Tibial nerve (tissue), 4 donors: ENCODE data around the gene ZNRF3. TPM values are rescaled to one million over a fixed set of nuclear protein-coding genes. Genes with fewer than 3 reads are reported as not detected.

ENCODE experiments used
- DNase-seq, 2 donors: peaks; one replicate each; pipeline ENCODE4 v3.0.0-alpha.2; 2019; ENCODE audit warnings: low spot score in 2 of 2
- H3K27ac ChIP-seq, 4 donors: fragments of 200-600 bp; sonication (generic) in 3 of 4; one replicate each; pipeline ENCODE4 v1.5.1; 2017 to 2019; ENCODE audit warnings: mild to moderate bottlenecking in 1 of 4
- H3K27me3 ChIP-seq, 2 donors: fragments of 200-600 bp; sonication (generic) in 1 of 2; one replicate each; pipeline versions ENCODE4 v1.5.1 to v1.6.0; 2017 to 2019
- H3K36me3 ChIP-seq, 3 donors: fragments of 200-600 bp; sonication (generic); one replicate each; pipeline ENCODE4 v1.5.1; 2018 to 2019
- H3K4me1 ChIP-seq, 4 donors: fragments of 200-600 bp; sonication (generic) in 3 of 4; one replicate each; pipeline ENCODE4 v1.5.1; 2017 to 2019
- H3K4me3 ChIP-seq, 4 donors: fragments of 200-600 bp; sonication (generic) in 3 of 4; one replicate each; pipeline ENCODE4 v1.5.1; 2017 to 2019; ENCODE audit warnings: mild to moderate bottlenecking in 1 of 4, moderate library complexity in 1 of 4
- H3K9me3 ChIP-seq, 4 donors: fragments of 200-600 bp; sonication (generic) in 3 of 4; one replicate each; pipeline ENCODE4 v1.5.1; 2017 to 2019
- CTCF ChIP-seq, 5 experiments: fragments of 200-600 bp in 3 of 5; fragments of 450-650 bp in 2 of 5; sonication (generic) in 3 of 5; IDR thresholded peaks; one replicate each; pipeline ENCODE4 v1.5.1; 2016 to 2019; ENCODE audit warnings: antibody characterized with exemption in 5 of 5, mild to moderate bottlenecking in 3 of 5, moderate library complexity in 2 of 5
- EP300 ChIP-seq, 2 donors: sonication (generic); formaldehyde crosslinking; IDR thresholded peaks; one replicate each; pipeline ENCODE4 v1.6.1; 2017; ENCODE audit warnings: antibody characterized with exemption in 2 of 2, mild to moderate bottlenecking in 1 of 2
- POLR2A ChIP-seq, 2 donors: fragments of 450-650 bp; IDR thresholded peaks; one replicate each; pipeline ENCODE4 v1.6.1; 2017; ENCODE audit warnings: antibody characterized with exemption in 2 of 2, mild to moderate bottlenecking in 2 of 2, moderate library complexity in 2 of 2
- WGBS, 2 donors: methylation state at CpG; one replicate each; pipeline ENCODE4 v1.1.5; 2018; 5-methylcytosine and 5-hydroxymethylcytosine counted together
- total RNA-seq, 4 donors: library from RNA; depleted of rRNA; stranded (reverse); fragments of >200 nt; gene quantifications; one replicate each; pipeline ENCODE4 v1.1.0, GENCODE V29; 2016

Gene ZNRF3
- total RNA-seq, 4 donors from 2014 or later = 18.0 to 37.9 (median 23.5) TPM

- 87 to 93% methylated on average over 5 of the region's 5 CpGs for WGBS, 2 donors
- Histone ChIP-seq H3K4me1 (peaks cover 0 to 90% (median 32%) of the 10 kb centered on the region in 4 donors), H3K9me3 (no peaks in the 10 kb centered on the region), H3K36me3 (no peaks in the 10 kb centered on the region), H3K27ac (peak overlapping the region in 1 of 4 donors; percentile 25), H3K4me3 (no peak overlapping the region), H3K27me3 (no peaks in the 10 kb centered on the region)
- no peak for DNase-seq
- TF ChIP-seq CTCF (IDR thresholded peaks at IDR 0.05) = no peak
- TF ChIP-seq POLR2A (IDR thresholded peaks at IDR 0.05) = no peak
- TF ChIP-seq EP300 (IDR thresholded peaks at IDR 0.05) = no peak
Observed at GRCh38 chr22:28909375-28909774, 26.0 kb downstream of the ZNRF3 start.

- Histone ChIP-seq H3K27ac (peak overlapping the region in 2 of 4 donors; percentile 46 to 67), H3K36me3 (no peaks in the 10 kb centered on the region), H3K4me1 (peaks cover 0 to 79% (median 23%) of the 10 kb centered on the region in 4 donors), H3K4me3 (no peak overlapping the region), H3K27me3 (no peaks in the 10 kb centered on the region), H3K9me3 (no peaks in the 10 kb centered on the region)
- no peak for TF ChIP-seq POLR2A (IDR thresholded peaks at IDR 0.05)
- no peak for TF ChIP-seq EP300 (IDR thresholded peaks at IDR 0.05)
- TF ChIP-seq CTCF (IDR thresholded peaks at IDR 0.05) = no peak
- WGBS, 2 donors = 75 to 86% methylated on average over 3 of the region's 3 CpGs
- no peak for DNase-seq
Observed at GRCh38 chr22:28910569-28911303, 27.4 kb downstream of the ZNRF3 start.

GRCh38 chr22:28911304-28911690 lies 27.9 kb downstream of the ZNRF3 start:
- Histone ChIP-seq H3K9me3 (no peaks in the 10 kb centered on the region), H3K27me3 (no peaks in the 10 kb centered on the region), H3K4me1 (peaks cover 0 to 79% (median 20%) of the 10 kb centered on the region in 4 donors), H3K27ac (peak overlapping the region in 2 of 4 donors; percentile 46 to 67), H3K36me3 (no peaks in the 10 kb centered on the region), H3K4me3 (no peak overlapping the region)
- no peak for DNase-seq
- no peak for TF ChIP-seq POLR2A (IDR thresholded peaks at IDR 0.05)
- no peak for TF ChIP-seq CTCF (IDR thresholded peaks at IDR 0.05)
- no peak for TF ChIP-seq EP300 (IDR thresholded peaks at IDR 0.05)
- WGBS, 2 donors = 66 to 72% methylated on average over 4 of the region's 4 CpGs

- Histone ChIP-seq H3K4me3 (no peak overlapping the region), H3K4me1 (peaks cover 0 to 80% (median 17%) of the 10 kb centered on the region in 4 donors), H3K36me3 (no peaks in the 10 kb centered on the region), H3K27me3 (no peaks in the 10 kb centered on the region), H3K27ac (peak overlapping the region in 2 of 4 donors; percentile 46 to 67), H3K9me3 (no peaks in the 10 kb centered on the region)
- no peak for TF ChIP-seq CTCF (IDR thresholded peaks at IDR 0.05)
- no peak for TF ChIP-seq POLR2A (IDR thresholded peaks at IDR 0.05)
- peak in 1 of 2 donors; percentile 52 for TF ChIP-seq EP300 (IDR thresholded peaks at IDR 0.05)
- WGBS, 2 donors = 49 to 51% methylated on average over 10 of the region's 10 CpGs
- no peak for DNase-seq
Observed at GRCh38 chr22:28911777-28912669, 28.7 kb downstream of the ZNRF3 start.

- no peak for DNase-seq
- WGBS, 2 donors = 89 to 91% methylated on average over 6 of the region's 6 CpGs
- no peak overlapping the region for H3K27ac ChIP-seq
- H3K27me3 ChIP-seq = no peaks in the 10 kb centered on the region
- no peaks in the 10 kb centered on the region for H3K9me3 ChIP-seq
- no peak overlapping the region for H3K4me3 ChIP-seq
- no peak for TF ChIP-seq CTCF (IDR thresholded peaks at IDR 0.05)
- no peak for TF ChIP-seq POLR2A (IDR thresholded peaks at IDR 0.05)
- no peak for TF ChIP-seq EP300 (IDR thresholded peaks at IDR 0.05)
- H3K36me3 ChIP-seq = no peaks in the 10 kb centered on the region
- peaks cover 0 to 81% (median 30%) of the 10 kb centered on the region in 4 donors for H3K4me1 ChIP-seq
Observed at GRCh38 chr22:28914201-28914600, 30.8 kb downstream of the ZNRF3 start.
